Central memory CD4-positive, alpha-beta T cell (primary cell): Measurements from ENCODE around the gene RSPH3.
"Not testable (repeated sequence)": the region's sequence is repeated elsewhere in the genome, so short reads cannot be mapped to it uniquely, and the experiment has no call there.

Experiments used
- DNase-seq: peaks from one replicate; pipeline ENCODE4 v3.0.0; 2022

The RSPH3 gene

GRCh38 chr6:159023893-159024292, 23.9 kb upstream of the RSPH3 start:
- DNase-seq = no peak

- no peak for DNase-seq
Observed at GRCh38 chr6:159020011-159020410, 20.0 kb upstream of the RSPH3 start.

GRCh38 chr6:159017757-159018559, 18.0 kb upstream of the RSPH3 start:
- DNase-seq = no peak

- DNase-seq = no peak
Observed at GRCh38 chr6:159014406-159014805, 14.4 kb upstream of the RSPH3 start.

GRCh38 chr6:159013229-159013628, 13.2 kb upstream of the RSPH3 start:
- DNase-seq = no peak

- no peak for DNase-seq
Observed at GRCh38 chr6:159012201-159012600, 12.2 kb upstream of the RSPH3 start.

- DNase-seq = not testable (repeated sequence)
Observed at GRCh38 chr6:159010037-159010612, 10.1 kb upstream of the RSPH3 start.

GRCh38 chr6:159008656-159009288, 8.8 kb upstream of the RSPH3 start:
- DNase-seq = peak; percentile 54

- no peak for DNase-seq
Observed at GRCh38 chr6:159007510-159007909, 7.5 kb upstream of the RSPH3 start.

GRCh38 chr6:159005436-159005835, 5.4 kb upstream of the RSPH3 start:
- no peak for DNase-seq

GRCh38 chr6:159004592-159004991, 4.6 kb upstream of the RSPH3 start:
- DNase-seq = no peak

- no peak for DNase-seq
Observed at GRCh38 chr6:159002432-159003155, 2.6 kb upstream of the RSPH3 start.

- DNase-seq = no peak
Observed at GRCh38 chr6:158999154-158999665, 792 bp downstream of the RSPH3 start.

- DNase-seq = no peak
Observed at GRCh38 chr6:158996856-158997255, 3.1 kb downstream of the RSPH3 start.

- no peak for DNase-seq
Observed at GRCh38 chr6:158993639-158994038, 6.4 kb downstream of the RSPH3 start.

- DNase-seq = no peak
Observed at GRCh38 chr6:158991017-158991723, 8.8 kb downstream of the RSPH3 start.

- DNase-seq = not testable (repeated sequence)
Observed at GRCh38 chr6:158989711-158990110, 10.3 kb downstream of the RSPH3 start.

GRCh38 chr6:158988477-158988876, 11.5 kb downstream of the RSPH3 start:
- no peak for DNase-seq

- DNase-seq = no peak
Observed at GRCh38 chr6:158987657-158988056, 12.3 kb downstream of the RSPH3 start.

GRCh38 chr6:158978757-158979156, 21.2 kb downstream of the RSPH3 start:
- DNase-seq = no peak

- no peak for DNase-seq
Observed at GRCh38 chr6:158977382-158977781, 22.6 kb downstream of the RSPH3 start.
